GM06990 (cell line): ENCODE results near the gene PDZRN3.

Source experiments
- DNase-seq: peaks from one replicate; pipeline ENCODE4 v3.0.0-alpha.2; 2011; ENCODE audit not compliant: insufficient read length; ENCODE audit errors: extremely low read depth
- H3K27me3 ChIP-seq: replicated peaks from 2 replicates; pipeline ENCODE4 v1.6.0; 2011; ENCODE audit warnings: low read length; ENCODE audit not compliant: control insufficient read depth, insufficient read depth
- H3K36me3 ChIP-seq: 2 replicates; pipeline ENCODE4 v1.5.1; 2011; ENCODE audit warnings: low read length; ENCODE audit not compliant: control insufficient read depth, insufficient read depth
- H3K4me3 ChIP-seq: replicated peaks from 2 replicates; pipeline ENCODE4 v1.5.1; 2011; ENCODE audit warnings: low read depth, mild to moderate bottlenecking, control low read depth, low read length
- CTCF ChIP-seq: IDR thresholded peaks from 2 replicates; pipeline ENCODE4 v1.5.1; 2011; ENCODE audit warnings: low read length, control low read depth, mild to moderate bottlenecking, inconsistent platforms; ENCODE audit not compliant: insufficient read depth, poor library complexity, severe bottlenecking

The PDZRN3 gene

GRCh38 chr3:73419179-73419803, 205.4 kb downstream of the PDZRN3 start:
- no peak for DNase-seq
- Histone ChIP-seq H3K36me3 (no peaks in the 10 kb centered on the region), H3K27me3 (no peaks in the 10 kb centered on the region; the same call in 1 of the 2 replicates), H3K4me3 (no peak overlapping the region)
- TF ChIP-seq CTCF = no peak

- no peak for TF ChIP-seq CTCF
- H3K4me3 ChIP-seq = no peak overlapping the region
- no peaks in the 10 kb centered on the region for H3K36me3 ChIP-seq
- no peaks in the 10 kb centered on the region; the same call in 1 of the 2 replicates for H3K27me3 ChIP-seq
- DNase-seq = no peak
Measured at GRCh38 chr3:73418681-73419080, 206.1 kb downstream of the PDZRN3 start.

GRCh38 chr3:73415118-73415517, 209.6 kb downstream of the PDZRN3 start:
- no peaks in the 10 kb centered on the region for H3K36me3 ChIP-seq
- DNase-seq = no peak
- no peak overlapping the region for H3K4me3 ChIP-seq
- TF ChIP-seq CTCF = no peak
- peaks cover 1% of the 10 kb centered on the region for H3K27me3 ChIP-seq

GRCh38 chr3:73413619-73414018, 211.1 kb downstream of the PDZRN3 start:
- no peaks in the 10 kb centered on the region for H3K36me3 ChIP-seq
- peaks cover 1% of the 10 kb centered on the region for H3K27me3 ChIP-seq
- TF ChIP-seq CTCF = no peak

GRCh38 chr3:73411993-73412392, 212.7 kb downstream of the PDZRN3 start:
- H3K36me3 ChIP-seq = no peaks in the 10 kb centered on the region
- no peak for DNase-seq
- TF ChIP-seq CTCF = no peak

More at GRCh38 chr3:73413619-73414018, 211.1 kb downstream of the PDZRN3 start:
- no peak for DNase-seq
- H3K4me3 ChIP-seq = no peak overlapping the region

GRCh38 chr3:73411545-73411944, 213.2 kb downstream of the PDZRN3 start:
- H3K27me3 ChIP-seq = peaks cover 1% of the 10 kb centered on the region
- DNase-seq = no peak
- TF ChIP-seq CTCF = no peak
- H3K36me3 ChIP-seq = no peaks in the 10 kb centered on the region
- no peak overlapping the region for H3K4me3 ChIP-seq

More at GRCh38 chr3:73411993-73412392, 212.7 kb downstream of the PDZRN3 start:
- H3K4me3 ChIP-seq = no peak overlapping the region
- H3K27me3 ChIP-seq = peaks cover 1% of the 10 kb centered on the region
